Measurements from ENCODE around the gene OTOA.
"Not testable (repeated sequence)": the region's sequence is repeated elsewhere in the genome, so short reads cannot be mapped to it uniquely, and the experiment has no call there.

Gene OTOA

GRCh38 chr16:21717608-21718007, 53.8 kb downstream of the OTOA start:
- DNase-seq (ENCODE audit: insufficient read length): no peak
- TF ChIP-seq POLR2AphosphoS5 (IDR thresholded peaks at IDR 0.05; ENCODE audit: low read depth, low read length): no peak
- TF ChIP-seq TAF1 (IDR thresholded peaks at IDR 0.05; ENCODE audit: borderline replicate concordance, low read depth, low read length): no peak
- no peak for FAIRE-seq

DNA sequence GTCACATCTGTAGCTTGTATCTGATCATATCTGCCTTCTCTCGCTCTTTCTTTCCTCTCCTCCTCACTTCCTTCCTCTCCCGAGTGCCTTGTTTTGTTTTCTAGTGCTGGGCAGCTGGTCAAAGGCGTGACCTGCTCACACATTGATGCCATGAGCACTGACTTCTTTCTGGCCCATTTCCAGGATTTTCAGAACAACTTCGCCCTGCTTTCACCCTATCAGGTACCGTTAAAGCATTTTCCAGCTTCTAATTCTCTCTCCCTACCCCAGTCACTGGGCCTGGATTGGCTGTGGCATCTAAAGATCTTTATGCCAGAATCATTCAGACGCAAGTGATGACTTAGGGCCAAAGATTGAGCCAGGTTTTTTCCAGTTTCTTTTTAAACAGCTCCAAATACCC, 55.5 kb downstream of the OTOA start:
- DNase-seq (ENCODE audit: insufficient read length) (no peak), FAIRE-seq (no peak)
- no peak for TF ChIP-seq POLR2AphosphoS5 (IDR thresholded peaks at IDR 0.05; ENCODE audit: low read depth, low read length)
- no peak for TF ChIP-seq TAF1 (IDR thresholded peaks at IDR 0.05; ENCODE audit: borderline replicate concordance, low read depth, low read length)
- no peak for TF ChIP-seq POLR2A (IDR thresholded peaks at IDR 0.05; ENCODE audit: low read depth, low read length)

DNA sequence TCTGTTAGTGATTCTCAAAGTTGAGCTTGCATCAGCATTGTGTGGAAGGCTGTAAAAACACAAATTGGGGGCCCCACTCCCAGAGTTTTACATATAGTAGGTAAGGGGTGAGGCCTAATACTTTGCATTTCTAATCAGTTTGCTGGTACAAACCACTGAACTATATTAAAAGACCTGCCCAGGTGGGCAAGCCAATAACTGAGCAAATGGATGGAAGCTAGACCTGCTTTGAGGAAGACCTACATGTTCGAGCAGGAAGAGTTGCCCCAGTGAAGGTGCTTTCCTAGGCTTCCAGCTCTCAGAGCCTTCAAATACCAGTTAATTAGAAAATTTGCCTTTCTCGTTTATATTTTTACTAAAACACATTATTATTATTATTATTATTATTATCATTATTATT, 56.8 kb downstream of the OTOA start:
- TF ChIP-seq POLR2AphosphoS5 (IDR thresholded peaks at IDR 0.05; ENCODE audit: low read depth, low read length) (no peak), POLR2A (IDR thresholded peaks at IDR 0.05; ENCODE audit: low read depth, low read length) (no peak), TAF1 (IDR thresholded peaks at IDR 0.05; ENCODE audit: borderline replicate concordance, low read depth, low read length) (no peak)

GRCh38 chr16:21722771-21723455, 59.1 kb downstream of the OTOA start:
- FAIRE-seq (peak; percentile 5), DNase-seq (ENCODE audit: insufficient read length) (no peak)
- TF ChIP-seq TAF1 (IDR thresholded peaks at IDR 0.05; ENCODE audit: borderline replicate concordance, low read depth, low read length): no peak
- TF ChIP-seq POLR2AphosphoS5 (IDR thresholded peaks at IDR 0.05; ENCODE audit: low read depth, low read length): no peak
- TF ChIP-seq POLR2A (IDR thresholded peaks at IDR 0.05; ENCODE audit: low read depth, low read length): no peak

More for the DNA sequence above, 56.8 kb downstream of the OTOA start:
- FAIRE-seq (no peak), DNase-seq (ENCODE audit: insufficient read length) (no peak)

DNA sequence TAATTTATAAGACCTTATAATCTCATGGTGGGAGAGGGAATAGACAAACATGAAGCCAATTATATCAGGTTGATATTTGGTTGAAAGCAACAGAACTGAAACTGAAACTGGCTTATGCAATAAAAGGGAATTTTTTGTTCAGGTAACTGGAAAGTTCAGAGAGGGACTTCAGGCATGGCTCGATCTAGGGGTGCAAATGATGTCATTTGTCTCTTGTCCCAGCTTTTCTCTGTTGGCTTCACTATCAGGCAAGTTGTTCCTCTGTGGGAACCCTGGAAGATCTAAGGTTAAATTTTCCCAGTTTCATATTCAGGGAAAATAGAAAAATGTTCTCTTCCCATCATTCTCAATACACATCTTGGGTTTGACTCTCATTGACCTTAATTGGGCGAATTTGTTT, 59.8 kb downstream of the OTOA start:
- no peak for FAIRE-seq
- TF ChIP-seq TAF1 (IDR thresholded peaks at IDR 0.05; ENCODE audit: borderline replicate concordance, low read depth, low read length) (no peak), POLR2A (IDR thresholded peaks at IDR 0.05; ENCODE audit: low read depth, low read length) (no peak), POLR2AphosphoS5 (IDR thresholded peaks at IDR 0.05; ENCODE audit: low read depth, low read length) (no peak)
- no peak for DNase-seq (ENCODE audit: insufficient read length)

GRCh38 chr16:21727344-21727743, 63.6 kb downstream of the OTOA start:
- no peak for FAIRE-seq
- DNase-seq (ENCODE audit: insufficient read length): no peak
- no peak for TF ChIP-seq POLR2AphosphoS5 (IDR thresholded peaks at IDR 0.05; ENCODE audit: low read depth, low read length)
- no peak for TF ChIP-seq TAF1 (IDR thresholded peaks at IDR 0.05; ENCODE audit: borderline replicate concordance, low read depth, low read length)
- TF ChIP-seq POLR2A (IDR thresholded peaks at IDR 0.05; ENCODE audit: low read depth, low read length): no peak

GRCh38 chr16:21731233-21731632, 67.5 kb downstream of the OTOA start:
- FAIRE-seq; DNase-seq (ENCODE audit: insufficient read length): not testable (repeated sequence)

GRCh38 chr16:21740637-21741036, 76.9 kb downstream of the OTOA start:
- FAIRE-seq; DNase-seq (ENCODE audit: insufficient read length): not testable (repeated sequence)

DNA sequence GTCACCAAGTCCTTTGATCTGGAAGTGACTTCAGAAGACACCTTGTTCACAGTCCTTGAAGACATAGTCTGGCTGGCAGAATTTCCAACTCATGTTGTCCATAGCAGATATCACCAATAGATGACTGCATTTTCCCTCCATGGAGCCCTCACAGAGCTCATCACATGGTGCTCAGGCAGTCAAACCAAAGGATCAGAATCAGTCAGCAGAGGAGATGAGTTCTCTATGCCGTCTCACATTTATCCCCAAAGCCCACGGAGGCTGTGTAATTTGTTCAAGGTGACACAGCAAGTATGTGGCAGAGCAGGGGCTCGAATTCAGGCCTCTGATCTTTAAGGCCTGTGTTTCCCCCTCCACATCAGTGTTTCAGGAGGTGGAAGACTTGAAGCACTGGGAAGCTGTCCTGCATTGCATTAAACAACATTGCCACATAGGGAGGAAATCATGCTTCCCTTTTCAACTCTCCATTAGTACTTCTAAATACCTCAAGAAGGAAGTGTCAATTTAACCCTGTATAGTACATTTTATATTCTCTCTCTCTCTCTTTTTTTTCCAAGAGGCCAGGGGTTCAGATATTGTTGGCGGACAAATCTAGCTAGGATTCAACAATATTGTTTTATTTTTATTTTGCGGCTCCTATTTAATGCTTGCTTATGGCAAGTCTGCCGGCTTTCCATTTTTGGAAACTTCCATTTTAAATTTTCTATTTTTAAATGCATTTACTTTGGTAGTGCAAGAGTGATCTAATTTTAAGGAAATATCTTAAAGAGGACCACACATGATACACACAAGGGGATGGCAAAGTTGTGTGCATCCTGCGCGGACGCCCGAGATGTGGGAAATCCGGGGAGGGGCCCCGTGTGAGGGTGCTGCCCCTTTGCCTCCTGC, 92.7 kb downstream of the OTOA start:
- DNase-seq (ENCODE audit: insufficient read length); FAIRE-seq: not testable (repeated sequence)

GRCh38 chr16:21757080-21757671, 93.4 kb downstream of the OTOA start:
- DNase-seq (ENCODE audit: insufficient read length): not testable (repeated sequence)
- FAIRE-seq: peak; percentile 65

- FAIRE-seq; DNase-seq (ENCODE audit: insufficient read length): not testable (repeated sequence)
Measured at GRCh38 chr16:21768280-21768679, 104.5 kb downstream of the OTOA start.

- FAIRE-seq; DNase-seq (ENCODE audit: insufficient read length): not testable (repeated sequence)
Measured at GRCh38 chr16:21768810-21769209, 105.0 kb downstream of the OTOA start.

DNA sequence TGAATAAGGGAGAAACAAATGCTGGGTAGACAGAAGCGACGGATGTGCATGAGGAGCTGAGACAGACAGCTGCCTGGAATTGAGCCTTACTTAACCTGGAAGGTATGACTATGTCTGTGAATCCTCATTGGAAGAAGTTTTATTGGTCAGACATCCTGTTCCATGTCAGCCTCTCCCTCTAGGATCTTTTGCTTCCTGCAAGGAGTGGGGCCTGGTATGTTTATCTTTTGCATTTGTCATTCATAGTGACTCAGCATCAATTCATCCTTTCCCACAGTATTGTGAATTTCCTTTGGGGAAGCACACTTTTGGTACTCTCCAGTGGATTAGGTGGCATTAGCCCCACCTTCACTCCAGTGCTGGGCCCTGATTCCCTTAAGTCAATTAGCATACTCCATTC, 105.5 kb downstream of the OTOA start:
- not testable (repeated sequence) for FAIRE-seq; DNase-seq (ENCODE audit: insufficient read length)

GRCh38 chr16:21770584-21770983, 106.8 kb downstream of the OTOA start:
- peak; percentile 53 for FAIRE-seq

DNA sequence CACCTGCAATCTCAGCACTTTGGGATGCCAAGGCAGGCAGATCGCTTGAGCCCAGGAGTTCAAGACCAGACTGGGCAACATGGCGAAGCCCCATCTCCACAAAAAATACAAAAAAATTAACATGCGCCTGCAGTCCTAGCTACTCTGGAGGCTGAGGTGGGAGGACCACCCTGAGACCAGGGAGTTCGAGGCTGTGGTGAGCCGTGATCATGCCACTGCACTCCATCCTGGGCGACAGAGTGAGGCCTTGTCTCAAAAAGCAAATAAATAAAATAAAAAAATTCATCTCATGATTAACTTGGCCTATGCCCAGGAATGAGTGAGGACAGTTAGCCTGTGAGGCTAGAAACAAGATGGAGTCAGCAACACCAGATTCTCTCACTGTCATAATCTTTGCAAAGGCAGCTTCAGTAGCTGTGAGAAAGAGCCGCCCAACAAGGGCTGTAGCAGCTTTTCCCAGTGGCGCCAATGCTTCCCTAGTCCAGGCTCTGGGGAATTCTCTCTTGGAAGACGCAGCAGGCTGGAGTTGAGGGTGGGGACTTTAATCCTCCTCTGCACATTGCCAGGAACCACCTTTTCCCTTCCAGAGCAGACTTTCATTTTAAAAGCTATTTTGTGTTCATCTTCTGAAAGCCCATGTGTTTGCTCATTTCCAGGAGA, 108.9 kb downstream of the OTOA start:
- not testable (repeated sequence) for DNase-seq (ENCODE audit: insufficient read length); FAIRE-seq

More at GRCh38 chr16:21770584-21770983, 106.8 kb downstream of the OTOA start:
- DNase-seq (ENCODE audit: insufficient read length): not testable (repeated sequence)

DNA sequence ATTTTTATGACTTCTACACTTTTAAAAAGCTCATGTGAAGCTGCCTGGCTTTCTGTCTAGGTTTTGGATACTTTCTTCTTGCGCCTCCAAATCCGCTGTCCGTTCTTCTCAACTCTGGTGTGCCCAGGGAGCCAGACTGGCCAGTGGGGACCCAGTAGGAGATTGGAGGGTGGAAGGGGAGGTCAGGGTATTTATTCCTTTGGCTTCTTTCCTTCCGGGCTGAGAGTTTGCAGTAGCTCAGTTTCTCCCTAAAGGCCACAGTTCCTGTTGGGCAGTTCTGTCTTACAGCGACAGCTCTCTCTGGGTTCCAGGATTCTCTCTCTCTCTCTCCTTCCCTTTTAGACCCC, 109.4 kb downstream of the OTOA start:
- not testable (repeated sequence) for DNase-seq (ENCODE audit: insufficient read length); FAIRE-seq

GRCh38 chr16:21780525-21780924, 116.8 kb downstream of the OTOA start:
- DNase-seq (ENCODE audit: insufficient read length); FAIRE-seq: not testable (repeated sequence)

- FAIRE-seq; DNase-seq (ENCODE audit: insufficient read length): not testable (repeated sequence)
Measured at GRCh38 chr16:21790506-21790905, 126.7 kb downstream of the OTOA start.
